ENCODE results near the gene FAM25C. TPM values are rescaled to one million over a fixed set of nuclear protein-coding genes. Genes with fewer than 3 reads are reported as not detected.

The FAM25C gene
- total RNA-seq, 1 donor from 2014 or later, result not detected

Other genes starting within 250 kb of the FAM25C start
- gene SYT15B, start 236.2 kb downstream of the FAM25C start, total RNA-seq (ENCODE audit: unreplicated experiment), result not detected
- gene NPY4R2, start 81.1 kb downstream of the FAM25C start, total RNA-seq (ENCODE audit: unreplicated experiment), result not detected

Data from glutamatergic neuron (in vitro differentiated cells).